ENCODE data around the gene PRM2. TPM values are rescaled to one million over a fixed set of nuclear protein-coding genes. Genes with fewer than 3 reads are reported as not detected.

The PRM2 gene
- total RNA-seq, 4 donors from 2014 or later, result 2.3 TPM; not detected in 3

DNA sequence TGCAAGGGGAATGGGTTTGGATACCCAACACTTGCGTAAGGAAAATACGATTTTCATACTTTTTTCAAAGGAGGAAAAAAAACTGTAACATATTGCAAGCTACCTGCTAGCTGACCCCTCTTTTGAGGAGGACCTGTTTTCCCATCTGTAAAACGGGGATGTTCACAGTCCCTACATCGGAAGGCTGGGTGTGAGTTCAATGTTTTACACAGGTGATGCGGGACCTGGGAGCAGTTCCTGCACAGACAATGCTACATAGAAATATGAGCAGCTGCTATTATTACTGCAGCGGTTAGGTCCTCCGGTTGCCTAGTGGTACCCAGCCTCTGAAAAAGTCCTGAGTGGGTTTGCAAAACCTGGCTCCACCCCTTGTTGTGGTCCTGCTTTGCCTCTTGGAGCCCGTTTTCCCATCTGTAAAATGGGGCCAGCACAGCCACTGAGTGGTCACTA lies 23.8 kb downstream of the PRM2 start:
- no peak overlapping the region for H3K4me3 ChIP-seq (ENCODE audit: low read depth, poor library complexity, severe bottlenecking)
- WGBS, 2 donors, result 91% methylated on average over 8 of the region's 8 CpGs
- TF ChIP-seq, protein P1, sequence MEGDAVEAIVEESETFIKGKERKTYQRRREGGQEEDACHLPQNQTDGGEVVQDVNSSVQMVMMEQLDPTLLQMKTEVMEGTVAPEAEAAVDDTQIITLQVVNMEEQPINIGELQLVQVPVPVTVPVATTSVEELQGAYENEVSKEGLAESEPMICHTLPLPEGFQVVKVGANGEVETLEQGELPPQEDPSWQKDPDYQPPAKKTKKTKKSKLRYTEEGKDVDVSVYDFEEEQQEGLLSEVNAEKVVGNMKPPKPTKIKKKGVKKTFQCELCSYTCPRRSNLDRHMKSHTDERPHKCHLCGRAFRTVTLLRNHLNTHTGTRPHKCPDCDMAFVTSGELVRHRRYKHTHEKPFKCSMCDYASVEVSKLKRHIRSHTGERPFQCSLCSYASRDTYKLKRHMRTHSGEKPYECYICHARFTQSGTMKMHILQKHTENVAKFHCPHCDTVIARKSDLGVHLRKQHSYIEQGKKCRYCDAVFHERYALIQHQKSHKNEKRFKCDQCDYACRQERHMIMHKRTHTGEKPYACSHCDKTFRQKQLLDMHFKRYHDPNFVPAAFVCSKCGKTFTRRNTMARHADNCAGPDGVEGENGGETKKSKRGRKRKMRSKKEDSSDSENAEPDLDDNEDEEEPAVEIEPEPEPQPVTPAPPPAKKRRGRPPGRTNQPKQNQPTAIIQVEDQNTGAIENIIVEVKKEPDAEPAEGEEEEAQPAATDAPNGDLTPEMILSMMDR (IDR thresholded peaks at IDR 0.05), result no peak
- no peak for TF ChIP-seq POLR2A (IDR thresholded peaks at IDR 0.05)
- intact Hi-C loops (cut with DNase I; ENCODE audit: low total_unique reads), result loop anchor here (5.0 to 10.0 kb wide), 2 partner anchors 148 to 1225 kb away; no protein-coding TSS in a partner anchor
- no peak for DNase-seq (ENCODE audit: low spot score in 2 of 2)

DNA sequence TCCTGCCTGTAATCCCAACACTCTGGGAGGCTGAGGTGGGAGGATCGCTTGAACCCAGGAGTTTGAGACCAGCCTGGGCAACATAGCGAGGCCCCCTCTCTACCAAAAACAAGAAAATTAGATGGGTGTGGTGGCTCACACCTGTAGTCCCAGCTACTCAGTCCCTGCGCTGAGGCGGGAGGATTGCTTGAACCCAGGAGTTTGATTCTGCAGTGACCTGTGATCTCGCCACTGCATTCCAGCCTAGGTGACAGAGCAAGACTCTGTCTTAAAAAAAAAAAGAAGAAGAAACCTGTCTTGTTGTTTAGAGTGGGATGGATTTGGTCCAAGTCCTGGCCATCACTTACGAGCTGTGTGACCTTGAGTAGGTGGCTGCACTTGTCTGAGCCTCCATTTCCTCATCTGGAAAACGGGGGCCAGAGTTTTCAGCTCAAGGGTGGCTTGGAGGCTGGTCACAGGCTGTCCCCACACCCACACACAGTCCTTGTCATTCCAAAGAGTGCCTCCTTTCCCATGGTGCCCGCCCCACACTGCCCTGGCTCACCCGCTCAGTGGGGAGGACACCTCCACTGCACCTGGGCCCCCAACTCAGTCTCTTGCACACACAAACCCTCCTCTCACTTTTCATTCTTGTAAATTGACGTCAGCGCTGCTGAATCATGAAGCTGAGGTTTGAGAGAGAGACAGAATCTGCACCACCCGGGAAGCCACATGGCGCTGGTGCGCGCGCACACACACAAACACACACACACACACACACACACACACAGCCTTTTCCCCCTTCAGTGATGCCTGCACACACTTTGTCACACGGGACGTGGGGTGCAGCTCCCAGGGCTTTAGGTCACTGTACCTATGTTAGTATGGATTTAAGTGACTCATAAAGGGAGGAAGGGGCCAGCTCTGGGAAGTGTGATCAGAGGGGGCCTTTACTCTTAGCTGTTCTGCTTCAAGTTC lies 24.5 kb downstream of the PRM2 start:
- no peak for TF ChIP-seq POLR2A (IDR thresholded peaks at IDR 0.05)
- TF ChIP-seq, protein P1 (IDR thresholded peaks at IDR 0.05), result no peak
- 81 to 83% methylated on average over 18 of the region's 18 CpGs for whole genome bisulfite sequencing, 2 donors
- H3K4me3 ChIP-seq (ENCODE audit: low read depth, poor library complexity, severe bottlenecking), result no peak overlapping the region
- no peak for DNase-seq (ENCODE audit: low spot score in 2 of 2)
- intact Hi-C loops (cut with DNase I; ENCODE audit: low total_unique reads), result loop anchor here (5.0 to 10.0 kb wide), 2 partner anchors 147 to 1225 kb away; no protein-coding TSS in a partner anchor

DNA sequence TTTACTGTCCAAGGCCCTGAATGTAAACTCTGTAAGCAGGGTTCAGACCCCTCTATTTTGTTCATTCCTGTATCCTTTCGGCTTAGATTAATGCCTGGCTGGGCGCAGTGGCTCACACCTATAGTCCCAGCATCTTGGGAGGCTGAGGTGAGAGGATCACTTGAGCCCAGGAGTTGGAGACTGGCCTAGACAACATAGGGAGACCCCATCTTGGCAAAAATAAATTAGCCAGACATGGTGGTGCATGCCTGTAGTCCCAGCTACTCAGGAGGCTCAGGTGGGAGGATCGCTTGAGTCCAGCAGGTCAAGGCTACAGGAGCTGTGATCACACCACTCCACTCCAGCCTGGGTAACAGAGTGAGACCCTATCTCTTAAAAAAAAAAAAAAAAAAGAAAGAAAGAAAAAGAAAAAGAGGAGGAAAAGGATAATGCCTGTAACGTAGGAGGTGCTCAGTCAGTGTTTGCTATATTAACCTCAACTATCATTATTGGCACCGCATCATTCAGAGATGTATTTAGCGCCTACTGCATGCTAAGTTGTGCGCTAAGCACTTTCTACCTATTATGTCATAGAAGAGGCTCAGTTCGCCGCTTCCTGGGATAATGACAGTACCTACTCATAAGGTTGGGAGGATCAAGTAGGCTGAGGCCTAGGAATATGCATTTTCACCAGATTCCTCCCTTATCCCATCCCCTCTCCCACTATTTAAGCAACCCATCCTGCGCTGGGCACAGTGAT lies 25.3 kb downstream of the PRM2 start:
- no peak overlapping the region for H3K4me3 ChIP-seq (ENCODE audit: low read depth, poor library complexity, severe bottlenecking)
- DNase-seq (ENCODE audit: low spot score in 2 of 2), result no peak
- intact Hi-C loops (cut with DNase I; ENCODE audit: low total_unique reads), result loop anchor here (5.0 to 10.0 kb wide), 2 partner anchors 146 to 1224 kb away; no protein-coding TSS in a partner anchor
- WGBS, 2 donors, result 93 to 97% methylated on average over 10 of the region's 10 CpGs
- TF ChIP-seq, protein P1 (IDR thresholded peaks at IDR 0.05), result no peak
- TF ChIP-seq POLR2A (IDR thresholded peaks at IDR 0.05), result no peak

DNA sequence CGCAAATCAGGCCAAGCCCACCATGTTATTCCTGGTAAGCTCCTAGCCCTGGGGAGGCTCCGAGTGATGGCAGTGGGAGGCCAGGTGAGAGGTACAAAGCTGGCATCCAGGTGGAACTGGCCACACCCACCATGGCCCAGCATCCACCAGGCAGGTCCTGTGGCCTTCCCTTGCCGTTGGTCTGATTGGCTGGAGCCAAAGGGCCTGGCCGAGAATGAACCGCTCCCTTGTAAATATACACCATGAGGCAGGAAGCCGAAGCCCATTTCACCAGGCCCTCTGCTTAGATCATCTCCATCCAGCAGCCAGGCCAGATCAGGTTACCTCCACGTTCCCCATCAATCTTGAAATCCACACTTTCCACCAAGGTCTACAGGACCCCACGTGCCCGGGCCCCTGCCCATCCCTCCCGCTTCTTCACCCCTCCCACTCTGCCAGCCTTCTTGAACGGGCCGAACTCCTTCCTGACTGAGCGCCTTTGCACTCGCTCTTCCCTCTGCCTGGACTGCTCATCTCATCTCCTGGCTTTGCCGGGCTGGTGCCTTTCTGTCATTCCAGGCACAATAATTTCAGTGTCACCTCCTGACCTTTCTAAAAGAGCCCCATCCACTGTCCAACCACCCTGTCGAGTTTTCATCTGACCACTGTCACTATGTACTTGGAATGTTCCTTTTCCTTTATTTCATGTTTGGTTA lies 26.0 kb downstream of the PRM2 start:
- 70 to 78% methylated on average over 16 of the region's 16 CpGs for WGBS, 2 donors
- intact Hi-C loops (cut with DNase I; ENCODE audit: low total_unique reads), result loop anchor here (5.0 to 10.0 kb wide), 2 partner anchors 145 to 1223 kb away; no protein-coding TSS in a partner anchor
- H3K4me3 ChIP-seq (ENCODE audit: low read depth, poor library complexity, severe bottlenecking), result no peak overlapping the region
- TF ChIP-seq, protein P1 (IDR thresholded peaks at IDR 0.05), result no peak
- TF ChIP-seq POLR2A (IDR thresholded peaks at IDR 0.05), result no peak
- DNase-seq (ENCODE audit: low spot score in 2 of 2), result no peak
